IMR-90 (cell line): ENCODE data around the gene OTUD5. TPM values are rescaled to one million over a fixed set of nuclear protein-coding genes. Genes with fewer than 3 reads are reported as not detected.

Experiments
- ATAC-seq: fragments of 200-7000 bp; cut with Tn5 transposase; 2 replicates; pipeline ENCODE4 v1.9.1; 2020; ENCODE audit warnings: low read depth, mild to moderate bottlenecking, moderate library complexity
- BruUV-seq: library from RNA; stranded (reverse); fragments of 400-500 nt; replicated peaks from 2 replicates; lab custom pipeline; 2021; lab: Mats Ljungman, UMichigan
- CTCF ChIA-PET: fragments of 300-600 bp; formaldehyde crosslinking; extraction: SDS; loops from one replicate; lab custom pipeline; 2021; ENCODE audit warnings: antibody characterized with exemption; lab: Yijun Ruan, JAX
- POLR2A ChIA-PET: fragments of 300-600 bp; sonication (Branson Sonifier 250); formaldehyde crosslinking; loops from one replicate; lab custom pipeline; 2022; ENCODE audit warnings: antibody characterized with exemption; ENCODE audit not compliant: unreplicated experiment; lab: Charles Lee
- DNase-seq: peaks from one replicate; pipeline ENCODE4 v3.0.0; 2013
- H2AFZ ChIP-seq: replicated peaks from 2 replicates; pipeline ENCODE3; 2013; ENCODE audit warnings: low read length, mild to moderate bottlenecking; ENCODE audit not compliant: poor library complexity
- H2AK5ac ChIP-seq: 2 replicates; pipeline ENCODE4 v1.6.1; 2013; ENCODE audit warnings: low read depth, low read length, inconsistent platforms
- H2AK9ac ChIP-seq: replicated peaks from 2 replicates; pipeline ENCODE3; 2013; ENCODE audit warnings: mild to moderate bottlenecking, low read depth, low read length, moderate library complexity; ENCODE audit not compliant: poor library complexity
- H2BK120ac ChIP-seq: 2 replicates; pipeline ENCODE4 v1.6.1; 2013; ENCODE audit warnings: low read depth, low read length, inconsistent platforms
- H2BK15ac ChIP-seq: 3 replicates; pipeline ENCODE4 v1.6.1; 2013; ENCODE audit warnings: low read depth, low read length, inconsistent platforms
- H2BK20ac ChIP-seq: 2 replicates; pipeline ENCODE4 v1.6.1; 2013; ENCODE audit warnings: low read depth, mild to moderate bottlenecking, inconsistent platforms, low read length, moderate library complexity
- H2BK5ac ChIP-seq: 2 replicates; pipeline ENCODE4 v1.6.1; 2013; ENCODE audit warnings: mild to moderate bottlenecking, low read depth, low read length, inconsistent platforms; ENCODE audit not compliant: poor library complexity, severe bottlenecking
- H3K14ac ChIP-seq: replicated peaks from 2 replicates; pipeline ENCODE4 v1.6.1; 2013; ENCODE audit warnings: low read depth, low read length, inconsistent platforms
- H3K18ac ChIP-seq: 2 replicates; pipeline ENCODE4 v1.6.1; 2013; ENCODE audit warnings: low read depth, low read length, control low read depth
- H3K23ac ChIP-seq: 2 replicates; pipeline ENCODE4 v1.6.1; 2013; ENCODE audit warnings: low read depth, low read length, inconsistent platforms
- H3K27ac ChIP-seq: 2 replicates; pipeline ENCODE4 v1.5.1; 2013; ENCODE audit warnings: mild to moderate bottlenecking, control low read depth, low read length; ENCODE audit not compliant: insufficient read depth
- H3K27me3 ChIP-seq: 2 replicates; pipeline ENCODE4 v1.6.1; 2013; ENCODE audit warnings: low read length; ENCODE audit not compliant: control insufficient read depth, insufficient read depth
- H3K36me3 ChIP-seq: 2 replicates; pipeline ENCODE4 v1.6.1; 2013; ENCODE audit warnings: low read length, mixed read lengths; ENCODE audit not compliant: control insufficient read depth, insufficient read depth
- H3K4ac ChIP-seq: 2 replicates; pipeline ENCODE4 v1.6.1; 2013; ENCODE audit warnings: low read depth, low read length, inconsistent platforms
- H3K4me1 ChIP-seq: 2 replicates; pipeline ENCODE4 v1.6.1; 2013; ENCODE audit warnings: low read length, mixed read lengths; ENCODE audit not compliant: control insufficient read depth, insufficient read depth
- H3K4me2 ChIP-seq: 2 replicates; pipeline ENCODE4 v1.6.1; 2013; ENCODE audit warnings: low read depth, mild to moderate bottlenecking, control low read depth, low read length, moderate library complexity
- H3K4me3 ChIP-seq: 2 replicates; pipeline ENCODE4 v1.5.1; 2013; ENCODE audit warnings: low read depth, mild to moderate bottlenecking, control low read depth, low read length, moderate library complexity; ENCODE audit not compliant: insufficient read depth
- H3K56ac ChIP-seq: 2 replicates; pipeline ENCODE4 v1.6.1; 2013; ENCODE audit warnings: low read length, inconsistent platforms; ENCODE audit not compliant: insufficient read depth; ENCODE audit errors: extremely low read depth
- H3K79me1 ChIP-seq, 2 experiments: 2 replicates each; pipeline ENCODE4 v1.6.1; 2013; ENCODE audit warnings: low read length in 2 of 2, inconsistent platforms in 1 of 2, low read depth in 1 of 2
- H3K9ac ChIP-seq: 2 replicates; pipeline ENCODE4 v1.6.1; 2013; ENCODE audit warnings: low read depth, low read length, control low read depth
- H3K9me1 ChIP-seq: 2 replicates; pipeline ENCODE4 v1.6.1; 2013; ENCODE audit warnings: low read length, inconsistent platforms; ENCODE audit not compliant: insufficient read depth
- H3K9me3 ChIP-seq: 2 replicates; pipeline ENCODE4 v1.6.1; 2013; ENCODE audit warnings: low read length; ENCODE audit not compliant: control insufficient read depth, insufficient read depth
- H4K20me1 ChIP-seq: 2 replicates; pipeline ENCODE4 v1.6.1; 2013; ENCODE audit warnings: low read length, inconsistent platforms; ENCODE audit not compliant: insufficient read depth
- H4K5ac ChIP-seq: 2 replicates; pipeline ENCODE4 v1.6.1; 2013; ENCODE audit warnings: mild to moderate bottlenecking, low read depth, low read length, control low read depth
- H4K8ac ChIP-seq, 2 experiments: 2 replicates each; pipeline ENCODE4 v1.6.1; 2013; ENCODE audit warnings: low read depth in 2 of 2, low read length in 2 of 2, control low read depth in 1 of 2, inconsistent platforms in 1 of 2
- H4K91ac ChIP-seq: 2 replicates; pipeline ENCODE4 v1.6.1; 2013; ENCODE audit warnings: low read depth, low read length, inconsistent platforms; ENCODE audit not compliant: insufficient read depth
- MAFK ChIP-seq: IDR thresholded peaks from 2 replicates; pipeline ENCODE4 v1.6.1; 2012; ENCODE audit warnings: low read depth, low read length, improper control_type of control experiment
- RCOR1 ChIP-seq: IDR thresholded peaks from 2 replicates; pipeline ENCODE4 v1.6.1; 2012; ENCODE audit warnings: mild to moderate bottlenecking, low read length, improper control_type of control experiment; ENCODE audit not compliant: insufficient replicate concordance
- RFX5 ChIP-seq: IDR thresholded peaks from 2 replicates; pipeline ENCODE4 v1.8.0; 2012; ENCODE audit warnings: low read depth, mild to moderate bottlenecking, low read length, moderate library complexity
- WGBS, 2 experiments: methylation state at CpG; one replicate each; pipeline versions ENCODE4 v1.1.5 to v1.1.7; 2013; ENCODE audit warnings: missing lambda C conversion rate in 2 of 2; ENCODE audit not compliant: insufficient read length in 1 of 2; ENCODE audit errors: extremely low coverage in 2 of 2; 5-methylcytosine and 5-hydroxymethylcytosine counted together
- dilution Hi-C: fragments of 300-500 bp; cut with HindIII; formaldehyde crosslinking; loops from one replicate; pipeline ENCODE4 v1.14.3; 2018; ENCODE audit warnings: low sequenced_read_pairs; ENCODE audit not compliant: unreplicated experiment
- in situ Hi-C: fragments of 300-500 bp; cut with MboI; formaldehyde crosslinking; loops from 3 replicates; pipeline ENCODE4 v1.14.3; 2019; ENCODE audit warnings: low sequenced_read_pairs, inconsistent platforms, mixed read lengths
- intact Hi-C: fragments of 100-400 bp; cut with micrococcal nuclease; formaldehyde crosslinking; loops from 2 replicates; pipeline ENCODE4 v1.10.0; 2022
- polyA plus RNA-seq, 3 experiments: library from polyadenylated mRNA; depleted of rRNA; stranded (reverse); fragments of >200 nt; gene quantifications; 2 replicates each; pipeline ENCODE4 v1.2.3, GENCODE V29; 2012; ENCODE audit warnings: low replicate concordance in 1 of 3
- total RNA-seq: library from RNA; depleted of rRNA; stranded (reverse); fragments of >200 nt; gene quantifications from 2 replicates; pipeline ENCODE4 v1.2.3, GENCODE V29; 2012

Gene OTUD5
- total and polyA plus RNA-seq, 2 of the 4 experiments (the other 2 are of a cell fraction) = 30.6 to 50.4 TPM

GRCh38 chrX:48966796-48967579 is 9.6 kb upstream of the OTUD5 start:
- Histone ChIP-seq H4K91ac (no peak overlapping the region), H3K27me3 (no peaks in the 10 kb centered on the region), H3K18ac (no peak overlapping the region), H2AK5ac (no peak overlapping the region; the same call in 1 of the 2 replicates), H4K5ac (no peak overlapping the region), H2BK15ac (no peak overlapping the region), H3K9me3 (0 out of 2 replicates have a peak, but pooled peaks cover 2% of the 10 kb centered on the region), H3K27ac (0 out of 2 replicates have a peak overlapping the region, but pooled peaks have one; percentile 4), H4K20me1 (no peaks in the 10 kb centered on the region), H3K4me1 (peaks cover 2% of the 10 kb centered on the region; the same call in 1 of the 2 replicates), H3K4ac (peak overlapping the region; percentile 3; the same call in 1 of the 2 replicates), H3K56ac (no peak overlapping the region), H3K14ac (no peak overlapping the region), H2BK20ac (no peak overlapping the region), H3K4me2 (no peak overlapping the region), H3K79me1 (no peaks in the 10 kb centered on the region), H3K23ac (no peak overlapping the region), H2BK5ac (no peak overlapping the region), H2AK9ac (peak overlapping the region; percentile 46), H2AFZ (peak overlapping the region; percentile 17), H2BK120ac (no peak overlapping the region), H3K4me3 (no peak overlapping the region), H3K9me1 (no peaks in the 10 kb centered on the region), H3K9ac (no peak overlapping the region), H4K8ac (no peak overlapping the region), H3K36me3 (no peaks in the 10 kb centered on the region)
- DNase-seq (peak; percentile 55), ATAC-seq (peak; percentile 64)
- BruUV-seq = no TSS peak
- TF ChIP-seq RCOR1 (no peak), MAFK (peak; percentile 28; the same call in 1 of the 2 replicates), RFX5 (no peak)
- POLR2A ChIA-PET = no interaction called here
- in situ Hi-C loops (loop anchor here (25.0 kb wide), 1 partner anchor 95 kb away; the partner anchor contains the start of genes CCDC120 and PRAF2), dilution Hi-C loops (no loop called here), intact Hi-C loops (no loop called here)
- CTCF ChIA-PET = no interaction called here
- WGBS, 2 experiments = 86% methylated on average over 4 of the region's 15 CpGs; no CpG with 5 or more reads in 1 of the 2 experiments
